ENCODE data around the gene HDAC11. TPM values are rescaled to one million over a fixed set of nuclear protein-coding genes. Genes with fewer than 3 reads are reported as not detected.
A peak's percentile ranks its signal among the peaks of the same experiment; 100 is the strongest.
"Not testable (repeated sequence)": the region's sequence is repeated elsewhere in the genome, so short reads cannot be mapped to it uniquely, and the experiment has no call there.

Gene HDAC11, protein sequence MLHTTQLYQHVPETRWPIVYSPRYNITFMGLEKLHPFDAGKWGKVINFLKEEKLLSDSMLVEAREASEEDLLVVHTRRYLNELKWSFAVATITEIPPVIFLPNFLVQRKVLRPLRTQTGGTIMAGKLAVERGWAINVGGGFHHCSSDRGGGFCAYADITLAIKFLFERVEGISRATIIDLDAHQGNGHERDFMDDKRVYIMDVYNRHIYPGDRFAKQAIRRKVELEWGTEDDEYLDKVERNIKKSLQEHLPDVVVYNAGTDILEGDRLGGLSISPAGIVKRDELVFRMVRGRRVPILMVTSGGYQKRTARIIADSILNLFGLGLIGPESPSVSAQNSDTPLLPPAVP
- total RNA-seq (1 to 10 TPM; 2.6 to 3.2 TPM), polyA plus RNA-seq (7.5 TPM)

DNA sequence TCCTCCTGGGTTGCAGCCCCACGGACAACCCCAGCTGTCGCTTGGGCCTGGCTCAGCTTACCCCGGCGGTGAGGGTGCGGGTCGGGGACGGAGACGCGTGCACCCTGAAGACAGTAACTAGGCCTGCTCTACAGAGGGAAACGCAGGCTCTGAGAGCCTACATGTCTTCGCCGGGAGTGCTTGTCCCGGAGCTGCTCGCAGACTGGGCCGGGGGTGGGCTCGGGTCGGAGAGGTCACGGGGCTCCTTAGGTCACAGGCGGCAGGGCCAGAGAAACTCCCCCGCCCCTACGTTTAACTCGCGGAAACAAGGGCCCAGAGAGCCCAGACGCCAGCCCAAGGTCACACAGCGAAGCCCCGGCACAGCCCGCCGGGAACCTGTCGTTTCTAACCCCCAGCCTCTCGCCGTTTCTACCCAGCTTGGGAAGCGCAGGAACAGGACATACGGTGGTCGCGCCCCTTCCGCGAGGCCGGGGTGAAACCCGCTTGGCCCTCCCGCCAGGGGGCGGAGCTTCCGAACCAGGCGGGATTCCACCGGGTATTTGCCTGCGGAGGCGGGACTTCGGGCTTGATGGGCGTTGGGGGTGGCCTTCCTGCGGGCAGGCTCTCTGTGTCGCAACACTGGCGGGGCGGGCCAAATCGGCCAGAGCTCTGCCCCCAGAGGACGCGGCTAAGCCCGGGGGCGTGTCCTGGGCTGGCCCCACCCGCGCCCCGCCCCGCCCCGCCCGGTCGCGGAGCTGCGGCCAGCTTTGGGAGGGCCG lies at the start of gene HDAC11:
HDAC11 (plus strand) TSS at position 725 of the 758 bp plus-strand sequence. CDS start 42 bp downstream, outside the sequence.
- H3K4me1 Mint-ChIP-seq, result peaks cover under 1 to 29% (median 7%) of the 10 kb centered on the region in 3 donors
- no peaks in the 10 kb centered on the region for H3K9me3 Mint-ChIP-seq
- Histone ChIP-seq H3K36me3 (ENCODE audit: insufficient read depth, low read length) (no peaks in the 10 kb centered on the region), H3K4me1 (ENCODE audit: insufficient read depth, low read length) (peaks cover 16% of the 10 kb centered on the region), H3K9me3 (ENCODE audit: low read length) (no peaks in the 10 kb centered on the region), H3K27me3 (ENCODE audit: insufficient read depth, low read length, poor library complexity, severe bottlenecking) (no peaks in the 10 kb centered on the region), H3K27ac (ENCODE audit: low read depth, low read length) (peak within 1 kb of the TSS; percentile 90), H3K4me3 (ENCODE audit: low read length) (peak within 1 kb of the TSS; percentile 84)
- peaks cover 0 to 4% (median 3%) of the 10 kb centered on the region in 3 donors for H3K36me3 Mint-ChIP-seq
- ChIA-PET POLR2A (interaction anchor here (0.6 to 1.5 kb wide), 7 partner anchors 19 to 1820 kb away, joined by 3 to 8 read pairs (median 3); no protein-coding TSS in a partner anchor), CTCF (interaction anchor here (1.0 to 1.9 kb wide), 7 partner anchors 8 to 417 kb away, joined by 3 to 12 read pairs (median 4); no protein-coding TSS in a partner anchor)
- peaks cover 0 to 2% of the 10 kb centered on the region in 2 donors for H3K27me3 Mint-ChIP-seq
- peak; percentile 96 to 99 (median 98) for DNase-seq
- H3K27ac Mint-ChIP-seq, result peak within 1 kb of the TSS; percentile 81 to 95 (median 93)
- peak within 1 kb of the TSS; percentile 91 to 95 (median 94) for H3K4me3 Mint-ChIP-seq

DNA sequence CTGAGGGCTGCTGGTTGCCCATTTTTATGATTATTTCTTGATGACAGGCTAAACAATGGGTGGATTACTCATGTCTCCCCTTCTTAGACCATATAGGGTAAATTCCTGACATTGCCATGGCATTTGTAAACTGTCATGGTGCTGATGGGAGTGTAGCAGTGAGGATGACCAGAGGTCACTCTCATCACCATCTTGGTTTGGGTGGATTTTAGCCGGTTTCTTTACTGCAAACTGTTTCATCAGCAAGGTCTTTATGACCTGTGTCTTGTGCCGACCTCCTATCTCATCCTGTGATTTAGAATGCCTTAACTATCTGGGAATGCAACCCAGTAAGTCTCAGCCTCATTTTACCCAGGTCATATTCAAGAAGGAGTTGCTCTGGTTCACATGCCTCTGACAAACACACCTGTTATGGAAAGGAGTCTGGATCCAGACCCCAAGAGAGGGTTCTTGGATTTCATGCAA lies 49.7 kb upstream of the HDAC11 start:
- Histone ChIP-seq H3K27ac (ENCODE audit: low read depth, low read length) (peak overlapping the region; percentile 19), H3K4me1 (ENCODE audit: insufficient read depth, low read length) (peaks cover 27% of the 10 kb centered on the region)
- H3K36me3 ChIP-seq (ENCODE audit: insufficient read depth, low read length); H3K36me3 Mint-ChIP-seq; H3K27me3 Mint-ChIP-seq; H3K27me3 ChIP-seq (ENCODE audit: insufficient read depth, low read length, poor library complexity, severe bottlenecking); H3K9me3 ChIP-seq (ENCODE audit: low read length); H3K4me3 Mint-ChIP-seq; H3K4me3 ChIP-seq (ENCODE audit: low read length); H3K9me3 Mint-ChIP-seq; CTCF ChIA-PET; DNase-seq: not testable (repeated sequence)
- H3K27ac Mint-ChIP-seq, result peak overlapping the region in 1 of 8 donors; percentile 23
- POLR2A ChIA-PET, result interaction anchor here (1.0 kb wide), 1 partner anchor 12 kb away, joined by 3 read pairs; no protein-coding TSS in a partner anchor
- peaks cover 14 to 24% (median 20%) of the 10 kb centered on the region in 3 donors for H3K4me1 Mint-ChIP-seq

DNA sequence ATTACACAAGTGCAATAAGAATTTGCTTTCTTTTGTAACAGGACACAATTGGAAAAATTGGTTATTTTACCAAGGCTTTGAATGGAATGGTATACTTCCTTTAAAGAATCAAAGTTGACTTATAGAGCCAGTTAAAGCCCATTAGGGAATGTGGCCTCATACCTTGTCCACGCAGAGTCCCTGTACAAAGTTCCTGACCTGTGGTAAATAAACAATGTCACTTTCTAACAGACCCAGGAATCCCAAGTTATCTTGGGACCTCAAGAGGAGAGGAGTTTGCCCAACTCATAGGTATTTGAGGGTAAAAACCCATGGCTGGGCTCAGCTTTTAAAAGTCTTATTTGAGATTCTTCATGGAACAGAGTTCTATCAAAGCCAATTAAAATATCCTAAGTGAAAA lies 48.0 kb upstream of the HDAC11 start:
- Mint-ChIP-seq H3K4me1 (peaks cover 12 to 18% (median 15%) of the 10 kb centered on the region in 3 donors), H3K9me3 (no peaks in the 10 kb centered on the region), H3K27ac (no peak overlapping the region), H3K4me3 (no peak overlapping the region), H3K36me3 (no peaks in the 10 kb centered on the region), H3K27me3 (peaks cover 7 to 9% of the 10 kb centered on the region in 2 donors)
- Histone ChIP-seq H3K4me1 (ENCODE audit: insufficient read depth, low read length) (peaks cover 22% of the 10 kb centered on the region), H3K27me3 (ENCODE audit: insufficient read depth, low read length, poor library complexity, severe bottlenecking) (no peaks in the 10 kb centered on the region), H3K27ac (ENCODE audit: low read depth, low read length) (no peak overlapping the region), H3K36me3 (ENCODE audit: insufficient read depth, low read length) (no peaks in the 10 kb centered on the region), H3K4me3 (ENCODE audit: low read length) (no peak overlapping the region), H3K9me3 (ENCODE audit: low read length) (no peaks in the 10 kb centered on the region)
- POLR2A ChIA-PET, result no interaction called here
- CTCF ChIA-PET, result interaction anchor here (1.2 kb wide), 1 partner anchor 20 kb away, joined by 3 read pairs; no protein-coding TSS in a partner anchor
- no peak for DNase-seq

DNA sequence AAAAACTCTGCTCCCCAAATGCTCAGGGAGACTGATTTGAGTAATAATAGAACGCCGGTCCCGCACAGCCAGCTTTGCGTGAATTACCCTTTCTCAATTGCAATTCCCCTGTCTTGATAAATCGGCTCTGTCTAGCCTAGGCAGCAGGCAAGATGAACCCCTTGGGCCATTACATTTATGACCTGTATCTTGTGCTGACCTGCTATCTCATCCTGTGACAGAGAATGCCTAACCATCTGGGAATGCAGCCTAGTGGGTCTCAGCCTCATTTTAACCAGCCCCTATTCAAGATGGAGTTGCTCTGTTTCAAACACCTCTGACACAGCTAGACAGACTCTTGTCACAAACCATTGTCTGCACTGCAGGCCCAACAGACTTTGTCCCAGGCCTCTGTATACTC lies 46.2 kb upstream of the HDAC11 start:
- DNase-seq, result no peak
- peak overlapping the region in 1 of 8 donors; percentile 20 for H3K27ac Mint-ChIP-seq
- H3K36me3 Mint-ChIP-seq, result no peaks in the 10 kb centered on the region
- H3K27ac ChIP-seq (ENCODE audit: low read depth, low read length), result no peak overlapping the region
- no peaks in the 10 kb centered on the region for H3K36me3 ChIP-seq (ENCODE audit: insufficient read depth, low read length)
- H3K4me1 Mint-ChIP-seq, result peaks cover 4 to 7% (median 6%) of the 10 kb centered on the region in 3 donors
- H3K9me3 ChIP-seq (ENCODE audit: low read length), result no peaks in the 10 kb centered on the region
- H3K27me3 Mint-ChIP-seq, result peaks cover 7 to 9% of the 10 kb centered on the region in 2 donors
- ChIA-PET CTCF (interaction anchor here (0.9 kb wide), 1 partner anchor 342 kb away, joined by 4 read pairs; no protein-coding TSS in a partner anchor), POLR2A (interaction anchor here (1.3 kb wide), 1 partner anchor 15 kb away, joined by 3 read pairs; no protein-coding TSS in a partner anchor)
- H3K9me3 Mint-ChIP-seq, result no peaks in the 10 kb centered on the region
- H3K4me1 ChIP-seq (ENCODE audit: insufficient read depth, low read length), result peaks cover 6% of the 10 kb centered on the region
- H3K27me3 ChIP-seq (ENCODE audit: insufficient read depth, low read length, poor library complexity, severe bottlenecking), result no peaks in the 10 kb centered on the region
- H3K4me3 Mint-ChIP-seq, result no peak overlapping the region
- no peak overlapping the region for H3K4me3 ChIP-seq (ENCODE audit: low read length)

DNA sequence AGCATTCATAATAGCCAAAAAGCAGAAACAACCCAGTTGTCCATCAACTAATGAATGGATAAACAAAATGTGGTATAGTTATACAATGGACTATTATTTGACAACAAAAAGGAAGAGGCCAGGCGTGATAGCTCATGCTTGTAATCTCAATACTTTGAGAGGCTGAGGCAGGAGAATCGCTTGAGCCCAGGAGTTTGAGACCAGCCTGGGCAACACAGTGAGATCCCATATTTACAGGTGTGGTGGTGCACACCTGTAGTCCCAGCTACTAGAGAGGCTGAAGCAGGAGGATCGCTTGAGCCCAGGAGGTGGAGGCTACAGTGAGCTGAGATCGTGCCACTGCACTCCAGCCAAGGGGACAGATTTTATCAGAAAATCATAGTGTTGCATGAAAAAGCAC lies 43.9 kb upstream of the HDAC11 start:
- not testable (repeated sequence) for H3K4me3 Mint-ChIP-seq; H3K4me1 Mint-ChIP-seq; DNase-seq; H3K27ac Mint-ChIP-seq; H3K27ac ChIP-seq (ENCODE audit: low read depth, low read length); H3K27me3 ChIP-seq (ENCODE audit: insufficient read depth, low read length, poor library complexity, severe bottlenecking); H3K9me3 ChIP-seq (ENCODE audit: low read length); H3K36me3 ChIP-seq (ENCODE audit: insufficient read depth, low read length); H3K27me3 Mint-ChIP-seq; H3K9me3 Mint-ChIP-seq; H3K4me3 ChIP-seq (ENCODE audit: low read length); H3K4me1 ChIP-seq (ENCODE audit: insufficient read depth, low read length); H3K36me3 Mint-ChIP-seq
- ChIA-PET POLR2A (interaction anchor here (1.2 kb wide), 1 partner anchor 16 kb away, joined by 3 read pairs; the partner anchor contains the start of gene NUP210), CTCF (interaction anchor here (0.8 to 1.5 kb wide), 3 partner anchors 17 to 344 kb away, joined by 3 read pairs; no protein-coding TSS in a partner anchor)

DNA sequence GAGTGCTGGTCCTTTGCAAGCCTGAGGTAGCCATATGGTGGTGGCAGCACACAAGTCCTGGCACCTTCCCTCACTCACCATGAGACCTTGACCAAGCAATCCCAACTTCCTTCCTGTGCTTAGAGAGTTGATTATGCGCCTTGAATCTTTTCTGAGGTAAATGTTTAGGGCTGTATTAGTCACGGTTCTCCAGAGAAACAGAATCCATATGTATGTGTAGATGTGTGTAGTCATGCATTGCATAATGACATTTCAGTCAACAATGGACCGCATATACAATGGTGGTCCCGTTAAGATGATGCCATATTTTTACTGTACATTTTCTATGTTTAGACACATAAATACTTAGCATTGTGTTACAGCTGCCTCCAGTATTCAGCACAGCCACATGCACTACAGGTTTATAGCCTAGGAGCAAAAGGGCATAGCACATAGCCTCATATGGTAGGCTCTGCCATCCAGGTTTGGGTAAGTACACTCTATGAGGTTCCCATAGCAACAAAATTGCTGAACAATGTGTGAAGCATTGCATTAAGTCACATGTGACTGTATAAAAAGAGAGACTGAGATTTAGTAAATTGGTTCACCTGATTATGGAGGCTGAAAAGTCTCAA lies 39.8 kb upstream of the HDAC11 start:
- no peaks in the 10 kb centered on the region for H3K27me3 ChIP-seq (ENCODE audit: insufficient read depth, low read length, poor library complexity, severe bottlenecking)

DNA sequence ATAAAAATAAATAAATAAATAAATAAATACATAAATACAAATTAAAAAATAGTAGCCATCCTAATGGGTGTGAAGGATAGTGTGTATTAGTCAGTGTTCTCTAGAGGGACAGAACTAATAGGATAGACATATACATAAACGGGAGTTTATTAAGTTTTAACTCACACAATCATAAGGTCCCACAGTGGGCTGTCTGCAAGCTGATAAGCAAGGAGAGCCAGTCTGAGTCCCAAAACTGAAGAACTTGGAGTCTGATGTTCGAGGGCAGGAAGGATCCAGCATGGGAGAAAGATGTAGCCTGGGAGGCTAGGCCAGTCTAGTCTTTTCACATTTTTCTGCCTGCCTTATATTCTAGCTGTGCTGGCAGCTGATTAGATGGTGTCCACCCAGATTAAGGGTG lies 37.2 kb upstream of the HDAC11 start:
- peak overlapping the region in 1 of 8 donors; percentile 32 for H3K27ac Mint-ChIP-seq
- H3K9me3 ChIP-seq (ENCODE audit: low read length); H3K36me3 Mint-ChIP-seq; H3K27me3 Mint-ChIP-seq; H3K4me3 ChIP-seq (ENCODE audit: low read length); H3K4me1 Mint-ChIP-seq; H3K4me1 ChIP-seq (ENCODE audit: insufficient read depth, low read length); POLR2A ChIA-PET; H3K4me3 Mint-ChIP-seq; H3K27me3 ChIP-seq (ENCODE audit: insufficient read depth, low read length, poor library complexity, severe bottlenecking); H3K36me3 ChIP-seq (ENCODE audit: insufficient read depth, low read length); CTCF ChIA-PET; H3K9me3 Mint-ChIP-seq; H3K27ac ChIP-seq (ENCODE audit: low read depth, low read length); DNase-seq: not testable (repeated sequence)

More for the DNA sequence above, 39.8 kb upstream of the HDAC11 start:
- H3K4me1 Mint-ChIP-seq, result no peaks in the 10 kb centered on the region
- peaks cover 3 to 7% of the 10 kb centered on the region in 2 donors for H3K27me3 Mint-ChIP-seq
- no peak for DNase-seq
- Histone ChIP-seq H3K36me3 (ENCODE audit: insufficient read depth, low read length) (no peaks in the 10 kb centered on the region), H3K27ac (ENCODE audit: low read depth, low read length) (no peak overlapping the region), H3K4me3 (ENCODE audit: low read length) (no peak overlapping the region), H3K9me3 (ENCODE audit: low read length) (no peaks in the 10 kb centered on the region), H3K4me1 (ENCODE audit: insufficient read depth, low read length) (no peaks in the 10 kb centered on the region)
- ChIA-PET CTCF (interaction anchor here (0.7 to 2.3 kb wide), 3 partner anchors 12 to 1996 kb away, joined by 3 to 7 read pairs (median 3); no protein-coding TSS in a partner anchor), POLR2A (no interaction called here)
- no peaks in the 10 kb centered on the region for H3K9me3 Mint-ChIP-seq
- no peak overlapping the region for H3K4me3 Mint-ChIP-seq
- no peak overlapping the region for H3K27ac Mint-ChIP-seq
- no peaks in the 10 kb centered on the region for H3K36me3 Mint-ChIP-seq
